PFSK-1 (cell line): ENCODE measurements around the gene PLEKHM2.

Experiments
- FOXP2 ChIP-seq: optimal IDR thresholded peaks from 2 replicates; pipeline ENCODE3; 2011; ENCODE audit warnings: borderline replicate concordance, control low read depth, inconsistent platforms; ENCODE audit not compliant: insufficient read depth; ENCODE audit errors: extremely low read length, extremely low read depth
- POLR2AphosphoS5 ChIP-seq: IDR thresholded peaks from 2 replicates; pipeline ENCODE4 v1.6.1; 2012; ENCODE audit warnings: low read depth, mild to moderate bottlenecking, control low read depth, low read length, moderate library complexity
- SIN3A ChIP-seq: IDR thresholded peaks from 2 replicates; pipeline ENCODE4 v1.6.1; 2012; ENCODE audit warnings: mild to moderate bottlenecking, low read length, moderate library complexity, borderline replicate concordance; ENCODE audit not compliant: insufficient read depth
- TAF1 ChIP-seq: IDR thresholded peaks from 2 replicates; pipeline ENCODE4 v1.6.1; 2012; ENCODE audit warnings: low read length, control low read depth, borderline replicate concordance; ENCODE audit not compliant: insufficient read depth
- TF ChIP-seq, protein P1 (sequence below), 2 experiments: IDR thresholded peaks; 2 replicates each; pipeline versions ENCODE4 v1.6.1 to v1.8.0; 2011 to 2012; ENCODE audit warnings: low read depth in 2 of 2, low read length in 2 of 2, control low read depth in 1 of 2, inconsistent platforms in 1 of 2, mild to moderate bottlenecking in 1 of 2, moderate library complexity in 1 of 2; ENCODE audit not compliant: insufficient read depth in 1 of 2

The PLEKHM2 gene

GRCh38 chr1:15747378-15747777 is 63.3 kb downstream of the PLEKHM2 start:
- no peak for TF ChIP-seq FOXP2
- TF ChIP-seq POLR2AphosphoS5 = no peak
- TF ChIP-seq, protein P1, sequence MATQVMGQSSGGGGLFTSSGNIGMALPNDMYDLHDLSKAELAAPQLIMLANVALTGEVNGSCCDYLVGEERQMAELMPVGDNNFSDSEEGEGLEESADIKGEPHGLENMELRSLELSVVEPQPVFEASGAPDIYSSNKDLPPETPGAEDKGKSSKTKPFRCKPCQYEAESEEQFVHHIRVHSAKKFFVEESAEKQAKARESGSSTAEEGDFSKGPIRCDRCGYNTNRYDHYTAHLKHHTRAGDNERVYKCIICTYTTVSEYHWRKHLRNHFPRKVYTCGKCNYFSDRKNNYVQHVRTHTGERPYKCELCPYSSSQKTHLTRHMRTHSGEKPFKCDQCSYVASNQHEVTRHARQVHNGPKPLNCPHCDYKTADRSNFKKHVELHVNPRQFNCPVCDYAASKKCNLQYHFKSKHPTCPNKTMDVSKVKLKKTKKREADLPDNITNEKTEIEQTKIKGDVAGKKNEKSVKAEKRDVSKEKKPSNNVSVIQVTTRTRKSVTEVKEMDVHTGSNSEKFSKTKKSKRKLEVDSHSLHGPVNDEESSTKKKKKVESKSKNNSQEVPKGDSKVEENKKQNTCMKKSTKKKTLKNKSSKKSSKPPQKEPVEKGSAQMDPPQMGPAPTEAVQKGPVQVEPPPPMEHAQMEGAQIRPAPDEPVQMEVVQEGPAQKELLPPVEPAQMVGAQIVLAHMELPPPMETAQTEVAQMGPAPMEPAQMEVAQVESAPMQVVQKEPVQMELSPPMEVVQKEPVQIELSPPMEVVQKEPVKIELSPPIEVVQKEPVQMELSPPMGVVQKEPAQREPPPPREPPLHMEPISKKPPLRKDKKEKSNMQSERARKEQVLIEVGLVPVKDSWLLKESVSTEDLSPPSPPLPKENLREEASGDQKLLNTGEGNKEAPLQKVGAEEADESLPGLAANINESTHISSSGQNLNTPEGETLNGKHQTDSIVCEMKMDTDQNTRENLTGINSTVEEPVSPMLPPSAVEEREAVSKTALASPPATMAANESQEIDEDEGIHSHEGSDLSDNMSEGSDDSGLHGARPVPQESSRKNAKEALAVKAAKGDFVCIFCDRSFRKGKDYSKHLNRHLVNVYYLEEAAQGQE (IDR thresholded peaks at IDR 0.05; ENCODE audit: insufficient read depth in 1 of 2, low read depth in 2 of 2, low read length in 2 of 2) = no peak
- TF ChIP-seq SIN3A = no peak
- no peak for TF ChIP-seq TAF1

DNA sequence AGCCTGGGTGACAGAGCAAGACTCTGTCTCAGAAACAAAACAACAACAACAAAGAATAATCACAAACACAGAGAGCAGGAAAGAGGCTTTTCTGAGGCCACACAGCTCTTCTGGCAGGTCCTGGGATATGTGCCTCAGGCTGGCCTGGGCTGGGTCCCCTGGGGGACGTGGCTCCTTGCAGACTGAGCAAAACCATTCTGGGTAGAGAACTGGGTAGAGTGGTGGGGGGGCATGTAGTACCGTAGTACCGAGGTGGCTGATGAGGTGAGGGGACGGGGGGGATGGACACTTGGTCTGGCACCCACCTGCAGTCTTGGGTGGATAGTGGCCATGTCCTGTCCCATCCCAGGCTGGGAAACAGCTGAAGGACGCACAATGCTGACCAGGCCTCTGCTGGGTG is 64.1 kb downstream of the PLEKHM2 start:
- TF ChIP-seq SIN3A (no peak), POLR2AphosphoS5 (no peak), TAF1 (no peak), FOXP2 (no peak)
- TF ChIP-seq, protein P1 (IDR thresholded peaks at IDR 0.05; ENCODE audit: insufficient read depth in 1 of 2, low read depth in 2 of 2, low read length in 2 of 2) = no peak

- TF ChIP-seq SIN3A (no peak), FOXP2 (no peak), POLR2AphosphoS5 (no peak), TAF1 (no peak)
- TF ChIP-seq, protein P1 (IDR thresholded peaks at IDR 0.05; ENCODE audit: insufficient read depth in 1 of 2, low read depth in 2 of 2, low read length in 2 of 2) = no peak
Measured at GRCh38 chr1:15748690-15749398, 64.7 kb downstream of the PLEKHM2 start.

DNA sequence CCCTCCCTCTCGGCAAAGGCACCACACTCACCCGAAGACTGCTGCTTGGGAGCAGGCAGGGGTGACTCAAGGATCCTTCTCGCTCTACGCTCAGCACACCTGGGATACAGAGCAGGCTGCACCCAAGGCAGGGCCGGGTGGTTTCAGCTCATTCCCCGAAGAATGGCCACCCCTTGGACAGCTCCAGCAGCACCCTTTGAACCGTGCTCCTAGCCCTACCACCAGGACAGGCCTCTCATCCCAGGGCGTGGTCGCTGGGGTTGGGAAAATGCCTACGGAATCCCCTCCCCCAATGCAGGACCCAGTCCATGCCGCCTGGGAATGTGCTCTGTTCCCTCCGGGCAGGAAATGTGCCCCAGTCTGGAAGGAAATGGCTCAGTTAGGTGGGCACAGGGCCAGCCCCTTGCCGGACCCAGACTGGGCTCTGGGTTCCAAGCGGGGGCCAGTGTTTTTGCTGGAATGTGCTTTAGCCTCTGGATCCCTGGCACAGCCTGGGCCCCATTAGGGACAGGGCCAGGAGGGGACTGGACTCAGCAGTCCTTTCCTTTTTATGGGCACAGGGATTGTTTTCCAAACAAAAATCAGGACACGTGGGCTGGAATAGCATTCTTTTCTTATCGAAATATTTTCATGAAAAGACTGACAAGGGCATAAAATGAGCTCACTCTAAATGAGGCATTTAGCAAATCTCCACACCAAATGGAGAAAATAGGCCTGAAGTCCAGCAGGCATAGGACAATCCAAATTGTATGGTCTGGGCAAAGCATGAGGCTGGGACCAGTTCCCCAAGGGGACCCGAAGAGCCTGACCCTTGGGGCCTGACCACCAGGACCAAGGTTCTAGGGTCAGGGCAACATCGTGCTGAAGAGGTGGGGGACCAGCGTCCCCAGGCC is 65.5 kb downstream of the PLEKHM2 start:
- TF ChIP-seq FOXP2 (no peak), POLR2AphosphoS5 (no peak), TAF1 (no peak), SIN3A (no peak)
- TF ChIP-seq, protein P1 (IDR thresholded peaks at IDR 0.05; ENCODE audit: insufficient read depth in 1 of 2, low read depth in 2 of 2, low read length in 2 of 2) = no peak
